ENCODE data around the gene TNFSF13B. TPM values are rescaled to one million over a fixed set of nuclear protein-coding genes. Genes with fewer than 3 reads are reported as not detected.

TNFSF13B gene
- total and polyA plus RNA-seq, 2 of the 8 experiments (the other 6 are each of a cell fraction or from before 2014, with no cell fraction given) = not detected

GRCh38 chr13:108349269-108349668 lies 79.8 kb downstream of the TNFSF13B start:
- no peak overlapping the region for H2AFZ ChIP-seq (ENCODE audit: low read length)
- H3K4me3 ChIP-seq (ENCODE audit: extremely low read depth in 1 of 4, insufficient read depth in 2 of 4, low read depth in 3 of 4, low read length in 4 of 4) = no peak overlapping the region
- CTCF ChIA-PET (ENCODE audit: partially characterized antibody) = interaction anchor here (0.8 to 0.9 kb wide), 2 partner anchors 12 to 20 kb away, joined by 3 read pairs; no protein-coding TSS in a partner anchor

More at GRCh38 chr13:108349269-108349668, 79.8 kb downstream of the TNFSF13B start:
- no peak for FAIRE-seq
- no peak overlapping the region for H3K27ac ChIP-seq (ENCODE audit: low read depth, low read length)
- 100% methylated on average over 1 of the region's 1 CpG; no CpG with 5 or more reads in 1 of the 2 experiments for WGBS, 2 experiments (ENCODE audit: extremely low coverage in 1 of 2, insufficient coverage in 1 of 2, insufficient read length in 1 of 2, insufficient replicate concordance in 2 of 2, low coverage in 1 of 2, low lambda C conversion rate in 2 of 2, missing lambda C conversion rate in 1 of 2)
- no peak overlapping the region for H2BK12ac ChIP-seq (ENCODE audit: low read depth, low read length)
- H3K79me1 ChIP-seq (ENCODE audit: low read depth, low read length) = no peaks in the 10 kb centered on the region
- no peak overlapping the region for H4K5ac ChIP-seq (ENCODE audit: insufficient read length, low read depth, low read length)
- no peak overlapping the region for H3K9ac ChIP-seq (replicated peaks in 1 of 4; ENCODE audit: extremely low read depth in 1 of 4, low read depth in 3 of 4, low read length in 3 of 4)
- H3K23ac ChIP-seq (ENCODE audit: insufficient read length) = no peak overlapping the region
- no peak overlapping the region for H2BK120ac ChIP-seq (replicated peaks; ENCODE audit: low read depth, low read length)
- H3K14ac ChIP-seq (ENCODE audit: insufficient read length) = no peak overlapping the region
- no peak overlapping the region for H3K56ac ChIP-seq (replicated peaks; ENCODE audit: insufficient read length, low read depth, low read length)
- H3K23me2 ChIP-seq (ENCODE audit: low read depth, low read length) = no peaks in the 10 kb centered on the region; the same call in 1 of the 2 replicates
- POLR2A ChIA-PET (ENCODE audit: partially characterized antibody) = no interaction called here
- no peaks in the 10 kb centered on the region for H3K4me1 ChIP-seq (replicated peaks in 1 of 4; ENCODE audit: control insufficient read depth in 3 of 4, insufficient read depth in 4 of 4, low read length in 3 of 4)
- no peak overlapping the region for H2BK20ac ChIP-seq (ENCODE audit: low read length)
- H3K9me3 ChIP-seq (ENCODE audit: insufficient read depth in 2 of 2, low read depth in 1 of 2, low read length in 1 of 2) = no peaks in the 10 kb centered on the region
- H3K4ac ChIP-seq (replicated peaks; ENCODE audit: insufficient read length, low read depth, low read length) = no peak overlapping the region
- no peak overlapping the region for H2AK5ac ChIP-seq (ENCODE audit: low read depth, low read length)
- no peaks in the 10 kb centered on the region for H4K20me1 ChIP-seq (replicated peaks in 1 of 2; ENCODE audit: control insufficient read depth in 1 of 2, insufficient read depth in 2 of 2, low read length in 2 of 2)
- no peak overlapping the region for H4K8ac ChIP-seq (ENCODE audit: extremely low read depth, insufficient read depth, low read length)
- H2BK15ac ChIP-seq (ENCODE audit: low read length) = no peak overlapping the region
- no peaks in the 10 kb centered on the region for H3K36me3 ChIP-seq (ENCODE audit: control insufficient read depth in 2 of 4, insufficient read depth in 4 of 4, low read length in 3 of 4)
- H3K4me2 ChIP-seq (ENCODE audit: insufficient read depth in 1 of 2, low read depth in 2 of 2, low read length in 2 of 2) = no peak overlapping the region
- H3K27me3 ChIP-seq (replicated peaks in 1 of 4; ENCODE audit: control insufficient read depth in 3 of 4, extremely low read depth in 1 of 4, insufficient read depth in 3 of 4, low read length in 3 of 4) = no peaks in the 10 kb centered on the region
- no peak overlapping the region for H4K91ac ChIP-seq (replicated peaks; ENCODE audit: insufficient read length, low read length)
- H3K79me2 ChIP-seq (ENCODE audit: control insufficient read depth in 1 of 2, insufficient read depth in 2 of 2, low read length in 2 of 2) = no peaks in the 10 kb centered on the region
- no peak overlapping the region for H3K18ac ChIP-seq (ENCODE audit: extremely low read depth, low read length)
- DNase-seq (ENCODE audit: low read depth in 1 of 2, low spot score in 2 of 2) = no peak
- no peak overlapping the region for H2BK5ac ChIP-seq (ENCODE audit: low read depth, low read length)
- TF ChIP-seq GABPA (IDR thresholded peaks at IDR 0.05; ENCODE audit: borderline replicate concordance, insufficient read depth, low read length) = no peak
- no peak for TF ChIP-seq SP1 (IDR thresholded peaks at IDR 0.05; ENCODE audit: low read depth, low read length)
- no peak for TF ChIP-seq SIRT6 (IDR thresholded peaks at IDR 0.05; ENCODE audit: low read length)
- TF ChIP-seq RBBP5 (IDR thresholded peaks at IDR 0.05; ENCODE audit: borderline replicate concordance, low read depth, low read length) = no peak
- TF ChIP-seq SRF (IDR thresholded peaks at IDR 0.05; ENCODE audit: low read depth, low read length) = no peak
- no peak for TF ChIP-seq TAF7 (optimal IDR thresholded peaks at IDR 0.05; ENCODE audit: borderline replicate concordance, low read depth, low read length)
- no peak for TF ChIP-seq CHD1 (IDR thresholded peaks at IDR 0.05; ENCODE audit: low read depth, low read length)
- TF ChIP-seq BACH1 (IDR thresholded peaks at IDR 0.05; ENCODE audit: low read length) = no peak
- no peak for TF ChIP-seq JUN (IDR thresholded peaks at IDR 0.05; ENCODE audit: low read depth, low read length)
- TF ChIP-seq BCL11A (IDR thresholded peaks at IDR 0.05; ENCODE audit: low read depth in 2 of 2, low read length in 2 of 2) = no peak
- no peak for TF ChIP-seq SIN3A (conservative IDR thresholded peaks at IDR 0.05 in 1 of 2, IDR thresholded peaks at IDR 0.05 in 1 of 2; ENCODE audit: low read depth in 1 of 2, low read length in 2 of 2)

Measured in H1 (cell line).